K562 (cell line): ENCODE results near the gene DCP1B. TPM values are rescaled to one million over a fixed set of nuclear protein-coding genes. Genes with fewer than 3 reads are reported as not detected.

Experiments
- ATAC-seq: fragments of 200-7000 bp; cut with Tn5 transposase; 3 replicates; pipeline ENCODE4 v1.9.1; 2020; ENCODE audit warnings: moderate library complexity
- BruUV-seq: library from RNA; stranded (reverse); fragments of 400-500 nt; replicated peaks from 2 replicates; lab custom pipeline; 2021; lab: Mats Ljungman, UMichigan
- CTCF ChIA-PET: fragments of 300-600 bp; formaldehyde crosslinking; extraction: SDS; loops from one replicate; lab custom pipeline; 2021; ENCODE audit warnings: low intra/inter-chr PET ratio; lab: Yijun Ruan, JAX
- POLR2A ChIA-PET: fragments of 300-600, 350-650 bp; sonication (Branson Sonifier 250); formaldehyde crosslinking; extraction: SDS; loops from one replicate; lab custom pipeline; 2021; ENCODE audit warnings: antibody characterized with exemption, inconsistent platforms; lab: Yijun Ruan, JAX
- DNase-seq, 4 experiments: peaks; one replicate each; pipeline versions ENCODE4 v3.0.0 to v3.0.0-alpha.2; 2011 to 2018; ENCODE audit warnings: low spot score in 3 of 4, mixed read lengths in 3 of 4; ENCODE audit errors: extremely low read depth in 1 of 4
- FAIRE-seq: peaks from 2 replicates; lab custom pipeline; 2011; peaks lifted over from hg19 to GRCh38; lab: Jason Lieb, UNC
- H2AFZ ChIP-seq: 2 replicates; pipeline ENCODE4 v1.6.0; 2011; ENCODE audit warnings: low read depth, low read length, control low read depth, inconsistent platforms
- H3K27ac ChIP-seq: fragments of 200-600 bp; 3 replicates; pipeline ENCODE4 v1.8.0; 2011; ENCODE audit warnings: low read depth, mild to moderate bottlenecking, control low read depth, inconsistent platforms, low read length, moderate library complexity, mixed read lengths; ENCODE audit errors: extremely low read depth
- H3K27me3 ChIP-seq, 2 experiments: fragments of 300-600 bp in 1 of 2; 2 replicates in 1 of 2; 3 replicates in 1 of 2; pipeline versions ENCODE4 v1.6.0 to v1.8.0; 2011; ENCODE audit warnings: inconsistent platforms in 2 of 2, low read length in 2 of 2, mild to moderate bottlenecking in 1 of 2, mixed read lengths in 1 of 2, moderate library complexity in 1 of 2; ENCODE audit not compliant: control insufficient read depth in 2 of 2, insufficient read depth in 2 of 2
- H3K36me3 ChIP-seq: fragments of 300-600 bp; 3 replicates; pipeline ENCODE4 v1.8.0; 2011; ENCODE audit warnings: mild to moderate bottlenecking, low read length, inconsistent platforms; ENCODE audit not compliant: control insufficient read depth, insufficient read depth
- H3K4me1 ChIP-seq, 2 experiments: fragments of 200-600 bp in 1 of 2; replicated peaks in 1 of 2; 2 replicates in 1 of 2; 3 replicates in 1 of 2; pipeline versions ENCODE4 v1.5.1 to v1.8.0; 2011; ENCODE audit warnings: inconsistent platforms in 2 of 2, low read length in 2 of 2, mild to moderate bottlenecking in 1 of 2, mixed read lengths in 1 of 2, moderate library complexity in 1 of 2; ENCODE audit not compliant: control insufficient read depth in 2 of 2, insufficient read depth in 2 of 2
- H3K4me2 ChIP-seq: 2 replicates; pipeline ENCODE4 v1.6.1; 2011; ENCODE audit warnings: low read length, control low read depth, inconsistent platforms, mixed read lengths; ENCODE audit not compliant: insufficient read depth
- H3K4me3 ChIP-seq: fragments of 200-600 bp; sonication (generic), shearing (Covaris generic); 2 replicates; pipeline ENCODE4 v1.5.1; 2016; ENCODE audit warnings: control low read depth, inconsistent platforms
- H3K79me2 ChIP-seq: fragments of 200-600 bp; 3 replicates; pipeline ENCODE4 v1.8.0; 2011; ENCODE audit warnings: low read length, inconsistent platforms; ENCODE audit not compliant: control insufficient read depth, insufficient read depth
- H3K9ac ChIP-seq, 2 experiments: 2 replicates each; pipeline versions ENCODE4 v1.6.0 to v1.6.1; 2011; ENCODE audit warnings: low read depth in 2 of 2, low read length in 2 of 2, control low read depth in 1 of 2, inconsistent platforms in 1 of 2, mild to moderate bottlenecking in 1 of 2, mixed read lengths in 1 of 2; ENCODE audit not compliant: insufficient read depth in 1 of 2
- H3K9me1 ChIP-seq: one replicate; pipeline ENCODE4 v1.6.0; 2011; ENCODE audit warnings: inconsistent platforms, mild to moderate bottlenecking, low read length, moderate library complexity; ENCODE audit not compliant: control insufficient read depth, insufficient read depth
- H3K9me3 ChIP-seq: replicated peaks from 2 replicates; pipeline ENCODE4 v1.5.1; 2011; ENCODE audit warnings: low read depth, low read length, inconsistent platforms; ENCODE audit not compliant: control insufficient read depth, insufficient read depth
- H4K20me1 ChIP-seq: replicated peaks from 2 replicates; pipeline ENCODE4 v1.6.1; 2011; ENCODE audit warnings: low read length, inconsistent platforms, mixed read lengths; ENCODE audit not compliant: control insufficient read depth, insufficient read depth
- HIVEP1 ChIP-seq: fragments of 250-450 bp; sonication (Bioruptor Pico); IDR thresholded peaks from 2 replicates; pipeline ENCODE4 v1.4.0; 2020; ENCODE audit warnings: mild to moderate bottlenecking
- MEIS2 ChIP-seq: fragments of 450-650 bp; IDR thresholded peaks from 2 replicates; pipeline ENCODE4 v1.6.1; 2014; ENCODE audit warnings: mild to moderate bottlenecking; ENCODE audit not compliant: partially characterized antibody
- NRF1 ChIP-seq, 2 experiments: fragments of 450-650 bp; IDR thresholded peaks in 1 of 2; conservative IDR thresholded peaks in 1 of 2; 2 replicates each; pipeline ENCODE4 v1.6.1; 2014; ENCODE audit warnings: mild to moderate bottlenecking in 2 of 2
- TEAD4 ChIP-seq, 2 experiments: sonication (generic) in 1 of 2; formaldehyde crosslinking in 1 of 2; IDR thresholded peaks; 2 replicates each; pipeline versions ENCODE4 v1.6.1 to v1.8.0; 2012 to 2022; ENCODE audit warnings: borderline replicate concordance in 1 of 2, inconsistent platforms in 1 of 2, low read length in 1 of 2, mild to moderate bottlenecking in 1 of 2, missing genetic modification reagents in 1 of 2
- ZNF12 ChIP-seq: sonication (generic); formaldehyde crosslinking; IDR thresholded peaks from 2 replicates; pipeline ENCODE4 v1.4.0; 2020; ENCODE audit warnings: mild to moderate bottlenecking, missing genetic modification reagents
- ZNF324 ChIP-seq: fragments of 250-450 bp; sonication (Bioruptor Pico); IDR thresholded peaks from 2 replicates; pipeline ENCODE4 v1.4.0; 2020; ENCODE audit warnings: mild to moderate bottlenecking
- ZNF507 ChIP-seq: conservative IDR thresholded peaks from 2 replicates; pipeline ENCODE4 v1.6.1; 2017; ENCODE audit warnings: missing genetic modification characterization, missing compliant biosample characterization
- WGBS: fragments of 100-300 bp; shearing (Covaris generic); methylation state at CpG from one replicate; pipeline ENCODE4 v1.1.6; 2016; ENCODE audit warnings: low coverage, mixed read lengths; ENCODE audit not compliant: insufficient coverage; ENCODE audit errors: missing lambda C conversion rate; 5-methylcytosine and 5-hydroxymethylcytosine counted together
- in situ Hi-C: fragments of 300-500 bp; cut with MboI; formaldehyde crosslinking; loops from 4 replicates; pipeline ENCODE4 v1.15.0; 2018; ENCODE audit warnings: inconsistent platforms, mixed read lengths
- intact Hi-C: fragments of 100-400 bp; cut with micrococcal nuclease; formaldehyde crosslinking; loops from 2 replicates; pipeline ENCODE4 v1.14.2; 2022
- polyA plus RNA-seq, 8 experiments: library from polyadenylated mRNA; depleted of rRNA in 4 of 8; stranded (reverse) in 5 of 8; unstranded in 3 of 8; fragments of >200 nt; fragmentation: Nextera tagmentation in 2 of 8; fragmentation: Illumina TruSeq in 1 of 8; extraction: Ambion mirVana in 2 of 8; extraction: Trizol in 1 of 8; gene quantifications; 2 replicates each; pipeline versions ENCODE4 v1.2.1 to v1.2.3, GENCODE V29; 2011 to 2014; ENCODE audit warnings: inconsistent platforms in 1 of 8, missing spikeins in 1 of 8
- total RNA-seq, 7 experiments: library from RNA; depleted of rRNA in 6 of 7; stranded (reverse); fragments of >200 nt in 6 of 7; fragmentation: Illumina TruSeq in 2 of 7; extraction: Trizol in 2 of 7; gene quantifications; 2 replicates each; pipeline versions ENCODE4 v1.2.1 to v1.2.3, GENCODE V29; 2011 to 2021; ENCODE audit warnings: low replicate concordance in 1 of 7

The DCP1B gene
- total and polyA plus RNA-seq, 9 of the 15 experiments (the other 6 are each of a cell fraction or from before 2014, with no cell fraction given) = 0.83 to 7.3 (median 3.4) TPM

GRCh38 chr12:1936406-1937320 lies 67.6 kb downstream of the DCP1B start (continued):
- no peak for TF ChIP-seq MEIS2
- TF ChIP-seq HIVEP1 = no peak
- no peak for TF ChIP-seq TEAD4 (IDR thresholded peaks at IDR 0.05; ENCODE audit: low read length)
- no peak for TF ChIP-seq TEAD4 (CRISPR knock-in tag; IDR thresholded peaks at IDR 0.05; ENCODE audit: borderline replicate concordance)
- no peak for TF ChIP-seq ZNF324 (CRISPR knock-in tag)

- intact Hi-C loops = no loop called here
- ChIA-PET CTCF (no interaction called here), POLR2A (no interaction called here)
- WGBS = 34% methylated on average over 16 of the region's 21 CpGs
- BruUV-seq = no TSS peak
- Histone ChIP-seq H3K27me3 (peaks cover 0 to 23% of the 10 kb centered on the region in 2 experiments; a peak in 2 of 5 replicates), H3K9ac (no peak overlapping the region), H2AFZ (no peak overlapping the region), H3K9me3 (no peaks in the 10 kb centered on the region), H3K4me2 (no peak overlapping the region), H3K4me1 (peaks cover 0 to 12% of the 10 kb centered on the region in 2 experiments; a peak in 1 of 5 replicates), H3K27ac (no peak overlapping the region), H3K4me3 (no peak overlapping the region), H4K20me1 (no peaks in the 10 kb centered on the region), H3K79me2 (no peaks in the 10 kb centered on the region), H3K36me3 (no peaks in the 10 kb centered on the region), H3K9me1 (no peaks in the 10 kb centered on the region)
- DNase-seq = no peak
- TF ChIP-seq NRF1 (conservative IDR thresholded peaks at IDR 0.05 in 1 of 2, IDR thresholded peaks at IDR 0.05 in 1 of 2) (peak; percentile 19 to 38; a peak in 1 of 4 replicates), ZNF12 (CRISPR knock-in tag) (no peak), ZNF507 (tag) (no peak)
- no peak for ATAC-seq
- FAIRE-seq = no peak
- in situ Hi-C loops = loop anchor here (5.0 kb wide), 2 partner anchors 144 to 284 kb away; no protein-coding TSS in a partner anchor
These were observed 68.4 kb downstream of the DCP1B start for GRCh38 chr12:1935700-1936378.
